Fibroblast of lung (primary cell): ENCODE measurements around the gene MCTP2.

Source experiments
- EZH2 ChIP-seq: IDR thresholded peaks from 2 replicates; pipeline ENCODE4 v1.5.1; 2012; ENCODE audit warnings: low read length, control low read depth, mild to moderate bottlenecking; ENCODE audit errors: missing control alignments
- TF ChIP-seq, protein P1 (sequence below), 2 donors: IDR thresholded peaks in 1 of 2; conservative IDR thresholded peaks in 1 of 2; 1 replicate in 1 of 2; 2 replicates in 1 of 2; pipeline ENCODE4 v1.5.1; 2011 to 2012; ENCODE audit warnings: low read length in 2 of 2, control low read depth in 1 of 2, inconsistent platforms in 1 of 2, low read depth in 1 of 2, mild to moderate bottlenecking in 1 of 2

DNA sequence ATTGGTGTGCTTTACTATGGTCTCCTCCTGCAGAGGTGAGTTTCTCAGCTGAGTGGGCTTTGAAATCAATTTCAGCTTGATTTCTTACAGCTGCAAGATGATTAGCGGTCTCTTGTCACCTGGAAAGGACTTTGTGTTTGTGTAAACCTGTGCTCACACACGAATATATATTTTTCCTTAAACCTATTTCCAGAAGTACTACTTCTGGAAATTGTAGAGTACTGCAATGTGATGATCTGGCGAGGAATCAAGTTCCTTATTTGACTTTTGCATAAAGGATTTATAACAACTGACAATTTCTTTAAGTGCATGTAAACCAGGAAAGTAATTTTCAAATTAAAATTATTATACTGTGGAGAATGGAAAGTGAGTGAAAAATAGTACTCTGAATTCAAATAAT lies 2.1 kb downstream of the MCTP2 start:
- TF ChIP-seq EZH2, result no peak
- TF ChIP-seq, protein P1, sequence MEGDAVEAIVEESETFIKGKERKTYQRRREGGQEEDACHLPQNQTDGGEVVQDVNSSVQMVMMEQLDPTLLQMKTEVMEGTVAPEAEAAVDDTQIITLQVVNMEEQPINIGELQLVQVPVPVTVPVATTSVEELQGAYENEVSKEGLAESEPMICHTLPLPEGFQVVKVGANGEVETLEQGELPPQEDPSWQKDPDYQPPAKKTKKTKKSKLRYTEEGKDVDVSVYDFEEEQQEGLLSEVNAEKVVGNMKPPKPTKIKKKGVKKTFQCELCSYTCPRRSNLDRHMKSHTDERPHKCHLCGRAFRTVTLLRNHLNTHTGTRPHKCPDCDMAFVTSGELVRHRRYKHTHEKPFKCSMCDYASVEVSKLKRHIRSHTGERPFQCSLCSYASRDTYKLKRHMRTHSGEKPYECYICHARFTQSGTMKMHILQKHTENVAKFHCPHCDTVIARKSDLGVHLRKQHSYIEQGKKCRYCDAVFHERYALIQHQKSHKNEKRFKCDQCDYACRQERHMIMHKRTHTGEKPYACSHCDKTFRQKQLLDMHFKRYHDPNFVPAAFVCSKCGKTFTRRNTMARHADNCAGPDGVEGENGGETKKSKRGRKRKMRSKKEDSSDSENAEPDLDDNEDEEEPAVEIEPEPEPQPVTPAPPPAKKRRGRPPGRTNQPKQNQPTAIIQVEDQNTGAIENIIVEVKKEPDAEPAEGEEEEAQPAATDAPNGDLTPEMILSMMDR (conservative IDR thresholded peaks at IDR 0.05 in 1 of 2, IDR thresholded peaks at IDR 0.05 in 1 of 2; ENCODE audit: low read depth in 1 of 2, low read length in 2 of 2), result no peak
